Kasumi-1 (cell line): ENCODE results near the gene SPDYE18.
"Not testable (repeated sequence)": the region's sequence is repeated elsewhere in the genome, so short reads cannot be mapped to it uniquely, and the experiment has no call there.

Source experiments
- DNase-seq, 2 experiments: peaks; one replicate each; lab custom pipeline; 2025; lab: John Stamatoyannopoulos, UW

SPDYE18 gene

DNA sequence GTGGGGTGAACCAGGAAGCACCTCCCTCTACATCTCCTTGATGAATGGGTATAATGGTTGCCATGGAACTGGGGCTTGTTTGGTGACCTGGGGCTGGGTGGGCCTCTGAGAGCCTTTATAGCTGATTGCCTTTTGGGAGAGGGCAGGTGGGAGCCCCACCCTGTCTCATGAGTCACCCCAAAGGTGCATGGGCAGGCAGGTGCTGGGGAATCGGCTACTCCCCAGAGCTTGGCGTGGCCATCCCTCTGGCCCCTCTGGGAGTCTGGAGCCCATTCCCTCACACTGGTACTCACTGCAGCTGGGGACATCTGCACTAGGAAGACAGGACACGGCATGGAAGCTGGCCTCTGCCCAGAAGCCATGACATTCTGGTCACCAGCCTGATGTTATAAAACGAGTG lies at the start of gene SPDYE18:
Gene SPDYE18 (minus strand): TSS at position 2 of the 400 bp plus-strand sequence. CDS start 2,046 bp downstream, outside the sequence.
- not testable (repeated sequence) for DNase-seq

DNA sequence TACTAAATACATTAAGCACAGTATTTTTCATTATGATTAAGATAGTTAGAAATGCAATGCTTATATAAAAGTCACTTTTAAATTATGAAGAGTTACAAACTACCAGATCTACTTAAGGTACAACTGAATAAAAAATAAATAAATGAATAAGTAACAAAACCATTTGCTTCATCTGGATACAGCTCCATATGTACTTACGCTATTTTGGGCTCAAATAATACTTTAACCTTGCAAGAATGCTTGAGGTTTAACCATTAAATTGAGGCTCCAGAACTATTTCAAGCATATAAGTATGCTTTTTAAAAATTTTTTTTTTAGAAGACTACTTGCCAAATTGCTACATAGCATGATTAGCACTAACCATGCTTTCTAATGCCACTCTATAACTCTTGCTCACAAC lies 46.0 kb upstream of the SPDYE18 start:
- not testable (repeated sequence) for DNase-seq

DNA sequence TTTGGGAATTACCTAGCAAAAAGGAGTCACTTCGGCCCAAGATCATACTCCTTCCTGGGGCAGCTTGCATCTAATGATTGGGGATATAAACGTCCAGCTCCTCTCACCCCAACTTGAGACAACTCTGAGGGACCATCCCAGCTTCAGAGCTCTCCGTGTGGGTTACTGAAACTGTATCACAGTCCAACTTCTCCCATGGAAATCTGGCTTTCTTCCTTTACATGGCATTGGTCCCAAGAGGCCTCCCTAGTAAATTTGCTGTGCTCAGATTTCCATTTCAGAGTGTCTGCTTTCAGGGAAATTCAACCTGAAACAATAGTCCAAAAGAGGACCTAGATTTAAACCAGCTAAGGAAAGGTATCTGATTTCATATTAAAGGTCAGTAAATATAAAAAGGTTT lies 45.3 kb upstream of the SPDYE18 start:
- DNase-seq = not testable (repeated sequence)

- not testable (repeated sequence) for DNase-seq
Observed at GRCh38 chr7:77105904-77106303, 43.5 kb upstream of the SPDYE18 start.

GRCh38 chr7:77102671-77103070 lies 40.3 kb upstream of the SPDYE18 start:
- not testable (repeated sequence) for DNase-seq

DNA sequence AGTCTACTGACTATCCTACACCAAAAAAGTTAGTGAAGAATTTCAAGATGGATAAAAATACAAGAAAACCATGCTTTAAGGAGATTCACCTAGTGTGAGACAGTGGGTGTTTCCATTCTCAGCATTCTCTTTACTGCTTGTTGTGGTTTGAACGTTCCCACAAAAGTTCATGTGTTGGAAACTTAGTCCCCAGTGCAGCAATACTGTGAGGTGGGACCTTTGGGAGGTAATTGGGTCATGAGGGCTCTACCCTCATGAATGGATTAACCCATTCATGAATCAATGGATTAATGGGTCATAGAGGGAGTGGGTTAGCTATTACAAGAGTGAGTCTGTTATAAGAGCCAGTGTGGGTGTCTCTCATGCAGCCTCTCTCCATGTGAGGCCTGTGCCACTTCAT lies 38.8 kb upstream of the SPDYE18 start:
- not testable (repeated sequence) for DNase-seq

DNA sequence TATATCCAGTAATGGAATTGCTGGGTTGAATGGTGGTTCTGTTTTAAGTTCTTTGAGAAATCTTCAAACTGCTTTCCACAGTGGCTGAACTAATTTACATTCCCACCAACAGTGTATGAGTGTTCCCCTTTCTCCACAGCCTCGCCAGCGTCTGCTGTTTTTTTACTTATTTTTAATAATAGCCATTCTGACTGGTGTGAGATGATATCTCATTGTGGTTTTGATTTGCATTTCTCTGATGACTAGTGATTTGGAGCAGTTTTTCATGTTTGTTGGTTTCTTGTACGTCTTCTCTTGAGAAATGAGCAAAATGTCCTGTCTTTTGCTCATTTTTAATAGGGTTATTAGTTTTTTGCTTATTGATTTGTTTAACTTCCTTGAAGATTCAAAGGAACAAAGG lies 38.1 kb upstream of the SPDYE18 start:
- not testable (repeated sequence) for DNase-seq

GRCh38 chr7:77092301-77092700 lies 29.9 kb upstream of the SPDYE18 start:
- DNase-seq = not testable (repeated sequence)

DNA sequence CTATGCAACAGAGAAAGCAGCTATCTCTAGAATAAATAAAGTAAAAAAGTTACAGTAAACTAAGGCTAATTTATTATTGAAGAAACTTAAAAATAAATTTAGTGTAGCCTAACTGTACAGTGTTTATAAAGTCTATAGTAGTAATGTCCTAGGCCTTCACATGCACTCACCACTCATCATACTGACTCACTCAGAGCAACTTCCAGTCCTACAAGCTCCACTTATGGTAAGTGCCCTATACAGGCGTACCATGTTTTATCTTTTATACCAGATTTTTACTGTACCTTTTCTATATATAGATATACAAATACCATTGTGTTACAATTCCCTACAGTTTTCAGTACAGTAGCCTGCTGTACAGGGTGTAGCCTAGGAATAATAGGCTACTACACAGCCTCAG lies 19.8 kb upstream of the SPDYE18 start:
- DNase-seq = not testable (repeated sequence)

DNA sequence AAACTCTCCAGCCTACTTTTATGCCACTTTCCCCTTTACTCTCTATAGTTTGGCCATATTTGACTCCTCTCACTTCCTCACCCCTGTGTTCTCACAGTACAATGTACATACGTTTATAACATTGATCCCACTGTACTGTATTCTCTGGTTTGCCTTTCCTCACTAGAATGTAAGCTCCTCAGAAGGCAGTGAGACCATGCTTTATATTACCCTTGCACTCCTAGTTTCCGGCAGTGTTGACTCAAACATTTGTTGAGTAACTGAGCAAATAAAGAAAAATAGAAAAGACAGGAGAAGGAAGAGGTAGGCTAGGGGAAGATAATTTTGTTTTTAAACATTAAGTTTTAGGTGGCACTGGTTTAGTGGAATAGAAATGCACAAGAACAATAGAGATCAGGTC lies 17.9 kb upstream of the SPDYE18 start:
- not testable (repeated sequence) for DNase-seq

DNA sequence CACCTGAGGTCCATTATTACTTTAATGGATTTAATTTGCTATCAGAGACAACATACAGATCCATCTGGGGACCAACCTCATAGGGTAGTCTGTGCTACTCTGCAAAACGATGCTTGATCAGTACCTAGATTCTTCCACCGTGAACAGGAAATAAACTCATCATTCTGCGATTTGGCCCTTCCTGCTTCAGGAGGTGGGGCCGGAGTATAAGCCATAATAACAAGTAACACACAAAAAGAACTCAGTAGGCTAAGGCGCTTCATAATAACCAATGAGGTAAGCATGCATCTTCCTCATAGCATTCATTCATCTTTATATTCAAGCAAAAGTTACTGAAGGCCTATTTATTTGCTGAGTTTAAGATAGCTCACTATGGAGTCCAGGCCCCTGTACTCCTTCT lies 17.3 kb upstream of the SPDYE18 start:
- DNase-seq = not testable (repeated sequence)

- not testable (repeated sequence) for DNase-seq
Observed at GRCh38 chr7:77079112-77079511, 16.8 kb upstream of the SPDYE18 start.

GRCh38 chr7:77077060-77077459 lies 14.7 kb upstream of the SPDYE18 start:
- DNase-seq = not testable (repeated sequence)

- not testable (repeated sequence) for DNase-seq
Observed at GRCh38 chr7:77074786-77075396, 12.5 kb upstream of the SPDYE18 start.

DNA sequence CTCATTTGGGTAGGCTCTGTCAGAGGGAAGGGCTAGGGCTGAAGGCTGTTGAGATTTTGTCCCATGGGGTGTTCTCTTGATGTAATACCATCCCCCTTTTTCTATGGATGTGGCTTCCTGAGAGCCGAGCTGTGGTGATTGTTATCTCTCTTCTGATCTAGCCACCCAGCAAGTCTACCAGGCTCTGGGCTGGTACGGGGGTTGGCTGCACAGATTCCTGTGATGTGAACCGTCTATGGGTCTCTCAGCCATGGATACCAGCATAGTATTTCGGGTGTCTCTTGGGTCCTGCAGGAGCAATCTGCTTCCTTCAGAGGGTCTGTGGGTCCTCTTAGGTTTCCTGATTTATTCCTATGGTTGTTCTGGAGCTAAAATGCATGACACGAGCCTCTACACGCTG lies 8.8 kb upstream of the SPDYE18 start:
- not testable (repeated sequence) for DNase-seq

DNA sequence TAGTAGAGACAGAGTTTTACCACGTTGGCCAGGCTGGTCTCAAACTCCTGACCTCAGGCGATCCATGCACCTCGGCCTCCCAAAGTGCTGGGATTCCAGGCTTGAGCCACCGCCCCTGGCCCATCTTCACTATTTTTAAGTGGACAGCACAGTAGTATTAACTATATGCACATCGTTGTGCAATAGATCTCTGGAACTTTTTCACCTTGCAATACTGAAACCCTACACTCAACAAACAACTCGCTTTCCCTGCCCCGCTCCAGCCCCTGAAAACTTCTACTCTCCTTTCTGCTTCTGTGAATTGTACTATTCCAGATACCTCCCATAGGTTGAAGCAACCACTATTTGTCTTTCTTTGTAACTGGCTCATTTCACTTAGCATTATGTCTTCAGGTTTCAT lies 3.5 kb upstream of the SPDYE18 start:
- not testable (repeated sequence) for DNase-seq

- DNase-seq = not testable (repeated sequence)
Observed at GRCh38 chr7:77063732-77064131, 1.4 kb upstream of the SPDYE18 start.

DNA sequence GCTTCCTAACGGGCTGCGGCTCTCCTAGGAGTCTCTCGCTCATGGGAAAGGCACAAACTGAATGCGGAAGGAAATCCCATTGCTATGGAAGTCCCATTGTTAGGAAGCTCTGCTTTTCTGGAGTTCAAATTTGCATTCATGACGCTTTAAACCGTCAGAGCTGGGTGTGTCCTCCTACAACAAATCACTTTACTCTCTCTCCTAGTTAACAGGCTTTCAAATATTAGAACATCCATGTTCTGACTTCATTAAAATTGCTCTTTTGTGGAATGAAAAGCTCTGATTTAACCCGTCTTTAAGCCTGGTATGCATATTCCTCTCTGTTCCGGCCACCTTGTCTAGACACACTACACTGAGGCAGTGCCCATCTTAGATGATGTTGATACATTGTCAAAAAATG lies 30.1 kb downstream of the SPDYE18 start, which contains the start of gene SPDYE17:
Gene SPDYE17 (minus strand): TSS at position 101 of the 400 bp plus-strand sequence. CDS start 1,791 bp downstream, outside the sequence.
- DNase-seq = not testable (repeated sequence)

- not testable (repeated sequence) for DNase-seq
Observed at GRCh38 chr7:77026349-77026748, 36.0 kb downstream of the SPDYE18 start.

GRCh38 chr7:77010074-77010680 lies 52.2 kb downstream of the SPDYE18 start:
- not testable (repeated sequence) for DNase-seq

GRCh38 chr7:77008000-77008399 lies 54.4 kb downstream of the SPDYE18 start:
- DNase-seq = not testable (repeated sequence)

DNA sequence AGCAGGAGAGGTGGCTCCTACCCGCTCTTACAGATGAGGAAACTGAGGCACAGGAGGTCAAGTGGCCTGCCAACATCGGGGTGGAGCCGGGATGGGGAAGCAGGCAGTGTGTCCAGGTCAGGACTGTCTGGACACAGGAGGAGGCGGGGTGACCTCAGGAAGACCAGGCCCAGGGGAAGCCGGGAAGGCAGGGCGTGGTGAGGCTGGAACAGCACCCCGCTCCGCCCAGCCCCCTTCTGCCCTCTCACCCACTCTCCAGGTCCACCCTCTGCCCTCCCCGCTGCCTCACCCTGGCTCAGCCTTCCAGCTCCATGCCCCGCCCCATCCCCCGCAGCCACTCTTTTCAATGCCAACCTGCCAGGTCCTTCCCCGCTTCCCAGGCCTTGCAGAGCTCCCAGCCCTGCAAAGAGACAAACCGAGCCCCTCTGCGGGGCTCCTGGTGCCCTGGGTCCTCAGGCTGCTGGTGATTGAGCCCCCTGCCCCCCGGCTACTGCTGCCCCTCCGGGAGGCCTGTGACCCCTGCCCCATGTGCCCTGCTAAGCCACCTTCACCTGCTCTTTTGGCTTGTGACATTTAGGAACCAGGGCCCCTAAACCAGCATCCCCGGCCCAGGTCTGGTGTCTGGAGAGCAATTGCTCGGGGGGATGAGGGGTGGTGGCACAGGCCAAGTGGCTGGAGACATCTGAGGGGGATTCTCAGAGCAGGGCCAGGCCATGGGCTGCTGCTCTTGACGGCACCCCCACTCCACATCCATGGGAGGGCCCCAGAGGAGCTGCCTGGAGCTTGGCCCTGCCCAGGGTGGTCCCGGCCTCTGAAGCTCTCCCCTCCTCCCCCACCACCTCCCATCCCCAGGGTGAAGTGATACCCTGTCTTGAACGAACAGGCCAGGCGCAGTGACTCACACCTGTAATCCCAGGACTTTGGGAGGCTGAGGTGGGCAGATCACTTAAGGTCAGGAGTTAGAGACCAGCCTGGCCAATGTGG lies 55.9 kb downstream of the SPDYE18 start:
- DNase-seq = not testable (repeated sequence)
